HepG2 (cell line): ENCODE measurements around the gene KIF23. TPM values are rescaled to one million over a fixed set of nuclear protein-coding genes. Genes with fewer than 3 reads are reported as not detected.

Experiments used
- AKAP8 ChIP-seq: sonication (generic); formaldehyde crosslinking; IDR thresholded peaks from 2 replicates; pipeline ENCODE4 v1.5.1; 2020; ENCODE audit warnings: mild to moderate bottlenecking, missing genetic modification reagents
- ARNTL ChIP-seq: sonication (generic); formaldehyde crosslinking; IDR thresholded peaks from 2 replicates; pipeline ENCODE4 v1.4.0; 2020; ENCODE audit warnings: mild to moderate bottlenecking, missing genetic modification reagents
- CHD2 ChIP-seq: IDR thresholded peaks from 2 replicates; pipeline ENCODE4 v1.6.1; 2011; ENCODE audit warnings: low read depth, low read length, improper control_type of control experiment
- ELF3 ChIP-seq: IDR thresholded peaks from 2 replicates; pipeline ENCODE4 v1.6.1; 2016; ENCODE audit warnings: missing genetic modification reagents, missing compliant biosample characterization
- ETS1 ChIP-seq: sonication (generic); formaldehyde crosslinking; IDR thresholded peaks from 2 replicates; pipeline ENCODE4 v1.4.0; 2020; ENCODE audit warnings: missing genetic modification reagents
- GFI1 ChIP-seq: sonication (generic); formaldehyde crosslinking; IDR thresholded peaks from 2 replicates; pipeline ENCODE4 v1.5.0; 2020; ENCODE audit warnings: missing genetic modification reagents, mild to moderate bottlenecking, borderline replicate concordance
- MED1 ChIP-seq: sonication (generic); formaldehyde crosslinking; IDR thresholded peaks from 2 replicates; pipeline ENCODE4 v1.4.0; 2020; ENCODE audit warnings: missing genetic modification reagents
- MED8 ChIP-seq: sonication (generic); formaldehyde crosslinking; IDR thresholded peaks from 2 replicates; pipeline ENCODE4 v1.8.1; 2023; ENCODE audit warnings: mild to moderate bottlenecking, missing genetic modification reagents; ENCODE audit not compliant: insufficient replicate concordance
- ONECUT2 ChIP-seq: sonication (generic); formaldehyde crosslinking; IDR thresholded peaks from 2 replicates; pipeline ENCODE4 v1.4.0; 2020; ENCODE audit warnings: missing genetic modification reagents
- SMAD9 ChIP-seq: sonication (generic); formaldehyde crosslinking; IDR thresholded peaks from 2 replicates; pipeline ENCODE4 v1.5.1; 2020; ENCODE audit warnings: mild to moderate bottlenecking, missing genetic modification reagents
- ZNF143 ChIP-seq: sonication (generic); formaldehyde crosslinking; IDR thresholded peaks from 2 replicates; pipeline ENCODE4 v1.4.0; 2020; ENCODE audit warnings: missing genetic modification reagents
- ZNF18 ChIP-seq: sonication (generic); formaldehyde crosslinking; IDR thresholded peaks from 2 replicates; pipeline ENCODE4 v1.8.0; 2022; ENCODE audit warnings: mild to moderate bottlenecking, missing genetic modification reagents; ENCODE audit not compliant: insufficient replicate concordance
- ZNF350 ChIP-seq: sonication (generic); formaldehyde crosslinking; IDR thresholded peaks from 2 replicates; pipeline ENCODE4 v1.4.0; 2020; ENCODE audit warnings: mild to moderate bottlenecking, low read depth, missing genetic modification reagents, borderline replicate concordance
- ZNF781 ChIP-seq: sonication (generic); formaldehyde crosslinking; IDR thresholded peaks from 2 replicates; pipeline ENCODE4 v1.5.1; 2020; ENCODE audit warnings: borderline replicate concordance, mild to moderate bottlenecking, missing genetic modification reagents; ENCODE audit errors: not compliant biosample characterization
- polyA plus RNA-seq, 8 experiments: library from polyadenylated mRNA; depleted of rRNA in 3 of 8; stranded (reverse) in 7 of 8; unstranded in 1 of 8; fragments of >200 nt; fragmentation: Illumina TruSeq in 4 of 8; extraction: Trizol in 4 of 8; gene quantifications; 2 replicates each; pipeline versions ENCODE4 v1.2.1 to v1.2.3, GENCODE V29; 2011 to 2016; ENCODE audit warnings: low read depth in 4 of 8, missing spikeins in 1 of 8, mixed read lengths in 1 of 8; ENCODE audit not compliant: insufficient read depth in 1 of 8
- total RNA-seq, 5 experiments: library from RNA; depleted of rRNA; stranded (reverse); fragments of >200 nt; fragmentation: Illumina TruSeq; extraction: Trizol; gene quantifications; 2 replicates each; pipeline ENCODE4 v1.2.3, GENCODE V29; 2016; ENCODE audit warnings: low read depth in 1 of 5
- TF ChIP-seq, protein P1 (sequence below): sonication (generic); formaldehyde crosslinking; IDR thresholded peaks from 2 replicates; pipeline ENCODE4 v1.5.0; 2020; ENCODE audit warnings: mild to moderate bottlenecking, missing genetic modification reagents, borderline replicate concordance
- TF ChIP-seq, protein P2 (sequence below): sonication (generic); formaldehyde crosslinking; IDR thresholded peaks from 2 replicates; pipeline ENCODE4 v1.8.0; 2022; ENCODE audit warnings: mild to moderate bottlenecking, missing genetic modification reagents, moderate library complexity

The KIF23 gene
- total and polyA plus RNA-seq, 2 of the 13 experiments (the other 11 are each of a cell fraction or from before 2014, with no cell fraction given), result 11.3 to 38.1 TPM

GRCh38 chr15:69452692-69453521 is 38.8 kb downstream of the KIF23 start, which contains the start of gene RPLP1 (continued):
- peak; percentile 35; the same call in 1 of the 2 replicates for TF ChIP-seq ARNTL (CRISPR knock-in tag)
- peak; percentile 67 for TF ChIP-seq ZNF781 (CRISPR knock-in tag)
- no peak for TF ChIP-seq CHD2
- TF ChIP-seq ZNF143 (CRISPR knock-in tag), result peak; percentile 66; the same call in 1 of the 2 replicates
- TF ChIP-seq ONECUT2 (CRISPR knock-in tag), result 0 out of 2 replicates have a peak, but pooled peaks have one; percentile 18
- TF ChIP-seq, protein P1, sequence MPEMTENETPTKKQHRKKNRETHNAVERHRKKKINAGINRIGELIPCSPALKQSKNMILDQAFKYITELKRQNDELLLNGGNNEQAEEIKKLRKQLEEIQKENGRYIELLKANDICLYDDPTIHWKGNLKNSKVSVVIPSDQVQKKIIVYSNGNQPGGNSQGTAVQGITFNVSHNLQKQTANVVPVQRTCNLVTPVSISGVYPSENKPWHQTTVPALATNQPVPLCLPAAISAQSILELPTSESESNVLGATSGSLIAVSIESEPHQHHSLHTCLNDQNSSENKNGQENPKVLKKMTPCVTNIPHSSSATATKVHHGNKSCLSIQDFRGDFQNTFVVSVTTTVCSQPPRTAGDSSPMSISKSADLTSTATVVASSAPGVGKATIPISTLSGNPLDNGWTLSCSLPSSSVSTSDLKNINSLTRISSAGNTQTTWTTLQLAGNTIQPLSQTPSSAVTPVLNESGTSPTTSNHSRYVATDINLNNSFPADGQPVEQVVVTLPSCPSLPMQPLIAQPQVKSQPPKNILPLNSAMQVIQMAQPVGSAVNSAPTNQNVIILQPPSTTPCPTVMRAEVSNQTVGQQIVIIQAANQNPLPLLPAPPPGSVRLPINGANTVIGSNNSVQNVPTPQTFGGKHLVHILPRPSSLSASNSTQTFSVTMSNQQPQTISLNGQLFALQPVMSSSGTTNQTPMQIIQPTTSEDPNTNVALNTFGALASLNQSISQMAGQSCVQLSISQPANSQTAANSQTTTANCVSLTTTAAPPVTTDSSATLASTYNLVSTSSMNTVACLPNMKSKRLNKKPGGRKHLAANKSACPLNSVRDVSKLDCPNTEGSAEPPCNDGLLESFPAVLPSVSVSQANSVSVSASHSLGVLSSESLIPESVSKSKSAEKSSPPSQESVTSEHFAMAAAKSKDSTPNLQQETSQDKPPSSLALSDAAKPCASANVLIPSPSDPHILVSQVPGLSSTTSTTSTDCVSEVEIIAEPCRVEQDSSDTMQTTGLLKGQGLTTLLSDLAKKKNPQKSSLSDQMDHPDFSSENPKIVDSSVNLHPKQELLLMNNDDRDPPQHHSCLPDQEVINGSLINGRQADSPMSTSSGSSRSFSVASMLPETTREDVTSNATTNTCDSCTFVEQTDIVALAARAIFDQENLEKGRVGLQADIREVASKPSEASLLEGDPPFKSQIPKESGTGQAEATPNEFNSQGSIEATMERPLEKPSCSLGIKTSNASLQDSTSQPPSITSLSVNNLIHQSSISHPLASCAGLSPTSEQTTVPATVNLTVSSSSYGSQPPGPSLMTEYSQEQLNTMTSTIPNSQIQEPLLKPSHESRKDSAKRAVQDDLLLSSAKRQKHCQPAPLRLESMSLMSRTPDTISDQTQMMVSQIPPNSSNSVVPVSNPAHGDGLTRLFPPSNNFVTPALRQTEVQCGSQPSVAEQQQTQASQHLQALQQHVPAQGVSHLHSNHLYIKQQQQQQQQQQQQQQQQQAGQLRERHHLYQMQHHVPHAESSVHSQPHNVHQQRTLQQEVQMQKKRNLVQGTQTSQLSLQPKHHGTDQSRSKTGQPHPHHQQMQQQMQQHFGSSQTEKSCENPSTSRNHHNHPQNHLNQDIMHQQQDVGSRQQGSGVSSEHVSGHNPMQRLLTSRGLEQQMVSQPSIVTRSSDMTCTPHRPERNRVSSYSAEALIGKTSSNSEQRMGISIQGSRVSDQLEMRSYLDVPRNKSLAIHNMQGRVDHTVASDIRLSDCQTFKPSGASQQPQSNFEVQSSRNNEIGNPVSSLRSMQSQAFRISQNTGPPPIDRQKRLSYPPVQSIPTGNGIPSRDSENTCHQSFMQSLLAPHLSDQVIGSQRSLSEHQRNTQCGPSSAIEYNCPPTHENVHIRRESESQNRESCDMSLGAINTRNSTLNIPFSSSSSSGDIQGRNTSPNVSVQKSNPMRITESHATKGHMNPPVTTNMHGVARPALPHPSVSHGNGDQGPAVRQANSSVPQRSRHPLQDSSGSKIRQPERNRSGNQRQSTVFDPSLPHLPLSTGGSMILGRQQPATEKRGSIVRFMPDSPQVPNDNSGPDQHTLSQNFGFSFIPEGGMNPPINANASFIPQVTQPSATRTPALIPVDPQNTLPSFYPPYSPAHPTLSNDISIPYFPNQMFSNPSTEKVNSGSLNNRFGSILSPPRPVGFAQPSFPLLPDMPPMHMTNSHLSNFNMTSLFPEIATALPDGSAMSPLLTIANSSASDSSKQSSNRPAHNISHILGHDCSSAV (CRISPR knock-in tag), result no peak; the same call in 1 of the 2 replicates
- peak; percentile 17 for TF ChIP-seq ELF3 (CRISPR knock-in tag)
- peak; percentile 76 for TF ChIP-seq MED8 (CRISPR knock-in tag)
- 0 out of 2 replicates have a peak, but pooled peaks have one; percentile 30 for TF ChIP-seq GFI1 (CRISPR knock-in tag)
- peak; percentile 83 for TF ChIP-seq MED1 (CRISPR knock-in tag)
- peak; percentile 56 for TF ChIP-seq ZNF18
- no peak for TF ChIP-seq SMAD9 (CRISPR knock-in tag)
- TF ChIP-seq, protein P2, sequence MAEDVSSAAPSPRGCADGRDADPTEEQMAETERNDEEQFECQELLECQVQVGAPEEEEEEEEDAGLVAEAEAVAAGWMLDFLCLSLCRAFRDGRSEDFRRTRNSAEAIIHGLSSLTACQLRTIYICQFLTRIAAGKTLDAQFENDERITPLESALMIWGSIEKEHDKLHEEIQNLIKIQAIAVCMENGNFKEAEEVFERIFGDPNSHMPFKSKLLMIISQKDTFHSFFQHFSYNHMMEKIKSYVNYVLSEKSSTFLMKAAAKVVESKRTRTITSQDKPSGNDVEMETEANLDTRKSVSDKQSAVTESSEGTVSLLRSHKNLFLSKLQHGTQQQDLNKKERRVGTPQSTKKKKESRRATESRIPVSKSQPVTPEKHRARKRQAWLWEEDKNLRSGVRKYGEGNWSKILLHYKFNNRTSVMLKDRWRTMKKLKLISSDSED, result no peak
- peak; percentile 55; the same call in 1 of the 2 replicates for TF ChIP-seq AKAP8 (CRISPR knock-in tag)
- TF ChIP-seq ZNF350 (CRISPR knock-in tag), result peak; percentile 57; the same call in 1 of the 2 replicates
- TF ChIP-seq ETS1 (CRISPR knock-in tag), result peak; percentile 48; the same call in 1 of the 2 replicates
